ENCODE results near the gene GAS2L1.

DNA sequence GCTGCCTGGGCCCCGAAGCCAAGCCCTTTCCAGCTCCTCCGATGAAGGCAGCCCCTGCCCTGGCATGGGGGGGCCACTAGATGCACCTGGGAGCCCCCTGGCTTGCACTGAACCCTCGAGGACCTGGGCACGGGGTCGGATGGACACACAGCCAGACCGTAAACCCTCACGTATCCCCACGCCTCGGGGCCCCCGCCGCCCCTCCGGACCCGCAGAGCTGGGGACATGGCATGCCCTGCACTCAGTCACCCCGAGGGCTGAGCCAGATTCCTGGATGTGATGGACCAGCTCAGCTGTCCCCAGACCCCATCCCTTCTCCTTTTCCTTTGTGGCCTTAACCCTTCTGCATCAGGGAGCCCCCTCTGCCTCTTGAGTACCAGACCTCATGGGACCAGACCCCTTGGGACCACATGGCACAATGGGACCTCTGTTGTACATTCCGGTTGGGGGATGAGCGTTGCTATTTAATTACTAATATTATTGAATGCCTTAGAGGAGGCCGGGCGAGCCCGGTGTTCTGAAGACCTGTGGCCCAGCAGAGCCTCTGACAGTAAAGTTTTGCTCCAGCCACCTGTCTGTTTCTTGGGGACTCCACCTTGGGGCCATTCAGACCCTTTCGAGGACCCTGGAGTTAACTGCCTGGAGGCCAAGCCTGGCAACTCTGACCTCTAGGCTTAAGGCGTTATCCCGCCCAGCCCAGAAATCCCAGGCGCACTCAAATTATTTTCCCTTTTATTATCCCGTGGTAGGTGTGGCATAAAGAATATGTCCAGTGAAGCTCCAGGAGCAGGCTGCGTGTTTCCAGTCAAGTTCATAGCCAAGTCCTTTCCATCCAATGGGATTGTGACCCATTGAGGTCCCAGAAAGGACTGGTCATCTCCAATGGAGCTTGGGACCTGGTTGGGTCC is 6.0 kb downstream of the GAS2L1 start:
- TF ChIP-seq ZNF292 (tag by site-specific recombination; IDR thresholded peaks at IDR 0.05; ENCODE audit: borderline replicate concordance, low read depth) = no peak
- no peak for TF ChIP-seq CTCF (tag by site-specific recombination; IDR thresholded peaks at IDR 0.05)

Data from HEK293 (cell line).